HEK293T (cell line): ENCODE measurements around the gene LRP1B.
"Not testable (repeated sequence)": the region's sequence is repeated elsewhere in the genome, so short reads cannot be mapped to it uniquely, and the experiment has no call there.

Source experiments
- CTCF ChIA-PET: fragments of 350-600 bp; formaldehyde crosslinking; extraction: SDS; loops from one replicate; lab custom pipeline; 2021; ENCODE audit warnings: antibody characterized with exemption, inconsistent platforms; lab: Yijun Ruan, JAX
- POLR2A ChIA-PET: fragments of 350-600 bp; formaldehyde crosslinking; extraction: SDS; loops from one replicate; lab custom pipeline; 2020; ENCODE audit warnings: antibody characterized with exemption, inconsistent platforms; lab: Yijun Ruan, JAX
- DNase-seq: peaks from one replicate; pipeline ENCODE4 v3.0.0; 2012; ENCODE audit warnings: mixed read lengths; ENCODE audit errors: extremely low spot score
- ARNT ChIP-seq: fragments of 450-650 bp; IDR thresholded peaks from 2 replicates; pipeline ENCODE4 v1.6.1; 2017; ENCODE audit warnings: mild to moderate bottlenecking
- BHLHE40 ChIP-seq: fragments of 450-650 bp; IDR thresholded peaks from 2 replicates; pipeline ENCODE4 v1.6.1; 2016; ENCODE audit warnings: mild to moderate bottlenecking, moderate library complexity, borderline replicate concordance
- CTBP1 ChIP-seq: fragments of 450-650 bp; IDR thresholded peaks from 2 replicates; pipeline ENCODE4 v1.6.1; 2016; ENCODE audit warnings: borderline replicate concordance
- ELF4 ChIP-seq: fragments of 450-650 bp; IDR thresholded peaks from 2 replicates; pipeline ENCODE4 v1.6.1; 2017; ENCODE audit warnings: antibody characterized with exemption
- FOXA1 ChIP-seq: fragments of 450-650 bp; IDR thresholded peaks from 2 replicates; pipeline ENCODE4 v1.6.1; 2016; ENCODE audit warnings: mild to moderate bottlenecking
- FOXK2 ChIP-seq: fragments of 450-650 bp; IDR thresholded peaks from 2 replicates; pipeline ENCODE4 v1.6.1; 2016; ENCODE audit warnings: mild to moderate bottlenecking
- FOXM1 ChIP-seq: fragments of 450-650 bp; IDR thresholded peaks from 2 replicates; pipeline ENCODE4 v1.6.1; 2017; ENCODE audit warnings: mild to moderate bottlenecking, borderline replicate concordance
- HDGF ChIP-seq: fragments of 450-650 bp; IDR thresholded peaks from 2 replicates; pipeline ENCODE4 v1.6.1; 2017; ENCODE audit warnings: antibody characterized with exemption, borderline replicate concordance
- L3MBTL2 ChIP-seq: fragments of 450-650 bp; conservative IDR thresholded peaks from 2 replicates; pipeline ENCODE4 v1.6.1; 2016; ENCODE audit warnings: mild to moderate bottlenecking
- LEF1 ChIP-seq: fragments of 450-650 bp; IDR thresholded peaks from 2 replicates; pipeline ENCODE4 v1.6.1; 2017; ENCODE audit warnings: mild to moderate bottlenecking, borderline replicate concordance
- NFRKB ChIP-seq: fragments of 450-650 bp; IDR thresholded peaks from 2 replicates; pipeline ENCODE4 v1.6.1; 2016; ENCODE audit warnings: mild to moderate bottlenecking, moderate library complexity
- SP1 ChIP-seq: fragments of 450-650 bp; IDR thresholded peaks from 2 replicates; pipeline ENCODE4 v1.6.1; 2017
- SUZ12 ChIP-seq: fragments of 450-650 bp; IDR thresholded peaks from 2 replicates; pipeline ENCODE4 v1.6.1; 2016; ENCODE audit warnings: mild to moderate bottlenecking
- TARDBP ChIP-seq: fragments of 450-650 bp; IDR thresholded peaks from 2 replicates; pipeline ENCODE4 v1.6.1; 2016
- ZNF384 ChIP-seq: fragments of 450-650 bp; IDR thresholded peaks from 2 replicates; pipeline ENCODE4 v1.6.1; 2016
- TF ChIP-seq, protein P1 (sequence below): fragments of 450-650 bp; IDR thresholded peaks from 2 replicates; pipeline ENCODE4 v1.6.1; 2016

Gene LRP1B

DNA sequence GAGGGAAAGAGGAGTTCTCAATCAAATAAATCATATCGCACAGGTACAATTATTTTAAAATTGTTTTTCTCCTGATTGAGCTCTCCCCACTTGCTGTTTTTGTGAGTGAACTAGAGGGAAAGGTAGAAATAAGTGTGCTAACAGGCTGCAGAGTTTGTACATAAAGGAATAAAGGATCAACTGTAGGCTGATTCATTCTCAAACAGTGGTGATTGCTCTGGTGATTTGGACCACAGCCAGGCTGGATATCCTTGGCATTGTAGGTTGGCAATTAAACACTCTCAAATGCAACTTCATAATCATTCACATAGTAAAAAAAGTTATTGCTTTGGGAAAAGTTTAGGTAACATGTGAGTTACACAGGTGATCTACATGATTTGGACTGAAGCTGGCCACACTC is 29.8 kb downstream of the LRP1B start:
- DNase-seq = no peak
- POLR2A ChIA-PET = no interaction called here
- CTCF ChIA-PET = no interaction called here
- TF ChIP-seq BHLHE40 (no peak), LEF1 (no peak)

DNA sequence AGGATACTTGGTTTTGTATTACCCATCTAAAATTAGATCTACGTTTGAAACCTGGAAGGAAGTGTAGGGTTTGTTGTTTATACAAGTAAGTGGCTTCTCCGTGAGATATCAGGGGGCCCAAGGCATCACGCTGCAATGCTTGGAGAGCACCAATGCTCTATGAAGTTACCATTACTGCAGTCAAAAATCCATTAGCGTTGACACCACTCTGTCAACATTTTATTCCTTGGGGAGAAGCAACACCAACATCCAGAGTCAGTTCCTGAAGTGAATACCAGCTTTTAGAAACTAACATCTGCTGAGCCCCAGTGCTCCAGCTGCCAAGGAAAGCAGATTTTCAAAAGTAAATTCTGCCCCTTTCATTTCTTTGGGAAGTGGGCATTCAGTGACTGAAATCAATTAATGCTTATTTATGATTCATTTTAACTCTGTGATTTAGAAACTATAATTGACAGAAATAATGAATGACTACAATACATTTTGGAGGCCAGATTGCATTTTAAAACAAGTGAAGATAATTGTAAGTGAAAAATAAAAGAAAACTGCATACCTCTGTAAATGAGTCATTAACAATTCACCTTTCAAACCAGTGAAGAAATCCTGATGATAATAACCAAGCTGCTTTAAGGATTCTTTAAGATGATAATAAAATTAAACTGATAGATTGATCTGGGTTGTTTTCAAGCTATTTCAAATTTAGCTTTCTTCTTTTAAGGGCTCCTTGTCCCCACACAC is 30.5 kb downstream of the LRP1B start:
- ChIA-PET CTCF (no interaction called here), POLR2A (no interaction called here)
- TF ChIP-seq TARDBP (no peak), FOXM1 (no peak), FOXA1 (no peak), SP1 (no peak), CTBP1 (no peak), ARNT (no peak), HDGF (no peak), ELF4 (no peak), NFRKB (no peak), LEF1 (no peak), SUZ12 (no peak), FOXK2 (no peak), L3MBTL2 (no peak), BHLHE40 (no peak), ZNF384 (no peak)
- TF ChIP-seq, protein P1, sequence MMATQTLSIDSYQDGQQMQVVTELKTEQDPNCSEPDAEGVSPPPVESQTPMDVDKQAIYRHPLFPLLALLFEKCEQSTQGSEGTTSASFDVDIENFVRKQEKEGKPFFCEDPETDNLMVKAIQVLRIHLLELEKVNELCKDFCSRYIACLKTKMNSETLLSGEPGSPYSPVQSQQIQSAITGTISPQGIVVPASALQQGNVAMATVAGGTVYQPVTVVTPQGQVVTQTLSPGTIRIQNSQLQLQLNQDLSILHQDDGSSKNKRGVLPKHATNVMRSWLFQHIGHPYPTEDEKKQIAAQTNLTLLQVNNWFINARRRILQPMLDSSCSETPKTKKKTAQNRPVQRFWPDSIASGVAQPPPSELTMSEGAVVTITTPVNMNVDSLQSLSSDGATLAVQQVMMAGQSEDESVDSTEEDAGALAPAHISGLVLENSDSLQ = no peak
- no peak for DNase-seq

DNA sequence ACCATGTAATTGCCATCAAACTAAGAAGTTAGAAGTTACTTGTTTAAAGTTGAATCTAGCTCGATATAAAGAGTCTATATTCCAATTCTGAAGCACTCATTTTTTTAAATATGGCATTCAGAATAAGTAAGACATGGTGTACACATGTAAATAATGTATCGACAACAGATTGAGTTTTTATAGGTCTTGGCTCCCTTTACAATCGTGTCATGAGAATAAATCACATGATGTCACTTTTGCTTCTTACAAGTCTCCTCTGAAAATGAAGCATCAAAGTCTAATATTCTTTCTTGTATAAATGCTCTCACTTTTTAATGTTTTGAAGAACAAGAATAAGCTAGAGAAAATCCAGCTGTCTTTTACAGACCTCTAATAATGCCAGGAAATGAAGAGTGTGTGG is 33.1 kb downstream of the LRP1B start:
- DNase-seq = no peak
- TF ChIP-seq NFRKB = no peak
- TF ChIP-seq, protein P1 = peak; percentile 80
- ChIA-PET CTCF (no interaction called here), POLR2A (no interaction called here)

DNA sequence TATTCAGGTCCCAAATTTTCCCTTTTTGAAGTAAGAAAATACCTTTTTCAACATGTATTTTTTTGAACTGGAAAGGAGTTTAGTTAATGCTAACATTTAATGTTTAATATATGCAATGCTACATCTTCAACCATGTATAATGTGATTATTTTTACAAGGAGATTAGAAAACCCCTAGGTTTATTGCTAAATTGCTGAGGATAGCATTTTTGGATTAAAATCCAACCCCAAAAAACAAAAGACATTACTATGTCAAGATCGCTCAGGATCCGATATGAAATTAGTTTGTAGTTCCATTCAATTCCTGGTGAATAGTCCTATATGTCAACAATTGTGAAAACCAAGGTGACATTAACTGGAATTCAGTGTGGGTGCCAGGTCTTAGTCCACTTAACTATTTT is 35.2 kb downstream of the LRP1B start:
- TF ChIP-seq CTBP1 (no peak), FOXA1 (no peak), ELF4 (no peak), HDGF (no peak), FOXM1 (no peak)
- POLR2A ChIA-PET = no interaction called here
- no peak for DNase-seq
- CTCF ChIA-PET = no interaction called here

DNA sequence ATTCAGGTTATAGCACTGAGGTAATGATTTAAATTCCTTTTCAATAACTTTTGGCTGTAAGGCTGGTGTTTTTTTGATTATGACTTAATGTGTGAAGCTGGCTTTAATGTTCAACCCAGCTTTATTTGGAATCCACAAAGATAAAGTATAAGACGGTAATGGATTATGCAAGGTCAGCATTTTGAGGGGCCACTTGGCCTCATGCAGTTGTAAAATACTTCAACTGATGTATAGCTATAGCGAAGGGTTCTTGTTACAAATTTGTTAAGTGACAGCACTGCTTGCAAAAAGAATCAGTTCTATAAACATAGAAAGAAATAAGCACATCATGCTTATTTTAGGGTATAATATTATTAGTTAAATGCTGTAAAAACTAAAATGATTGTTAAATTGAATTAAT is 36.6 kb downstream of the LRP1B start:
- no peak for DNase-seq
- ChIA-PET CTCF (interaction anchor here (0.6 kb wide), 1 partner anchor 886 kb away, joined by 3 read pairs; no protein-coding TSS in a partner anchor), POLR2A (interaction anchor here (1.0 kb wide), 1 partner anchor 36 kb away, joined by 3 read pairs; the partner anchor contains the start of gene LRP1B)
- TF ChIP-seq SUZ12 = no peak
- no peak for TF ChIP-seq ZNF384
- TF ChIP-seq, protein P1 = 0 out of 2 replicates have a peak, but pooled peaks have one; percentile 18

DNA sequence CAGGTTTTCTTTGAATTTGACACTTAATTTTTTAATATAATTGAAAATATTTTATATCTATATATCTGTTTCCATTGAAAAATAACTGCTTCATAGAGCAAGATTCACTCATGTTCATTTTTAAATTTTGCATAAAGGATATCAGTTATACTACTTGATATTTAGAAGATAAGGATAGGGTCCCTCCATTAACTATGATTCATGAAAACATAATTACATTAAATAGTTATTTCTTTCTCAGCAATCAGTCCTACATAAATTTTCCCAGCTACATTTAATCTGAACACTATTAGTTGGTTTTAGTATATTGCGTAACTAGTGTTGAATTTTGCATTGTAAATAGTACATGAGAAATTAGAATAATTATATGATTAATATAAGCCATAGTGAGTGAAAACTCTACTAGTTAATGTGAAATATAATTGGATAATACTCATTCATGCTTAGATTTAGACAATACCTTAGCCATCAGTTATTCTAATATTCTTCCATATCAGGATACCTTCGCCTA is 42.7 kb downstream of the LRP1B start:
- DNase-seq = no peak
- TF ChIP-seq SP1 (no peak), FOXA1 (no peak), HDGF (no peak), BHLHE40 (no peak), ZNF384 (no peak), FOXM1 (no peak), NFRKB (no peak), TARDBP (no peak), L3MBTL2 (no peak), ELF4 (no peak), FOXK2 (no peak), CTBP1 (no peak), SUZ12 (no peak), ARNT (no peak)
- TF ChIP-seq, protein P1 = no peak
- CTCF ChIA-PET = no interaction called here
- POLR2A ChIA-PET = no interaction called here

DNA sequence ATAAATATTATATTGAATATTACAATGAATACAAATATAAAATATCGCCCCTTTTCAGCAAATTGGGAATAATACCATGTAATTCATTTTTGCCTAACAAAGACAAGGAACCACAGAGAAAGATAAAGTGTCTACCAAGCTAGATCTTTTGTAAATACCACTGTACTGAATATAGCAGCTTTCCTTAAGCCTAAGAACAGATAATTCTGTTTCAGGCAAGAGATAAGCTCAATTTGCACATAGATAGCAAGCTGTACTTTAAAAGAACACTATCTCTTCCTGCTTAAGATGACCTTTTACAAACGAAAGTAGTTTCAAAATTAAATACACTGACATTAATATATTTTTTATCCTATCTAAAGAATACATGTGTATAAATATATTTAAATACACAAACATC is 43.2 kb downstream of the LRP1B start:
- POLR2A ChIA-PET, CTCF ChIA-PET, DNase-seq: not testable (repeated sequence)
